Fibroblast of skin of right quadriceps (primary cell): Measurements from ENCODE around the gene SKAP2.

ENCODE experiments used
- DNase-seq: peaks from one replicate; pipeline ENCODE4 v3.0.0-alpha.2; 2013

Gene SKAP2

GRCh38 chr7:26864309-26865093, at the start of gene SKAP2:
Gene SKAP2, minus strand, starts transcription at chr7:26864590. Its CDS starts 161 bp downstream, at chr7:26864429.
- peak; percentile 98 for DNase-seq

- no peak for DNase-seq
These were observed 48.6 kb upstream of the SKAP2 start for GRCh38 chr7:26912933-26913536.

GRCh38 chr7:26912338-26912737, 47.9 kb upstream of the SKAP2 start:
- DNase-seq = no peak

GRCh38 chr7:26910221-26910620, 45.8 kb upstream of the SKAP2 start:
- DNase-seq = peak; percentile 17

- no peak for DNase-seq
These were observed 35.9 kb upstream of the SKAP2 start for GRCh38 chr7:26900251-26900650.

GRCh38 chr7:26899519-26899918, 35.1 kb upstream of the SKAP2 start:
- no peak for DNase-seq

- no peak for DNase-seq
These were observed 34.5 kb upstream of the SKAP2 start for GRCh38 chr7:26898891-26899290.

GRCh38 chr7:26897928-26898327, 33.5 kb upstream of the SKAP2 start:
- no peak for DNase-seq

GRCh38 chr7:26891400-26892350, 27.3 kb upstream of the SKAP2 start:
- peak; percentile 13 for DNase-seq

GRCh38 chr7:26880852-26881251, 16.5 kb upstream of the SKAP2 start:
- no peak for DNase-seq

- DNase-seq = no peak
These were observed 15.3 kb upstream of the SKAP2 start for GRCh38 chr7:26879671-26880070.

- no peak for DNase-seq
These were observed 4.6 kb upstream of the SKAP2 start for GRCh38 chr7:26868841-26869495.

GRCh38 chr7:26865094-26865388, 651 bp upstream of the SKAP2 start:
- no peak for DNase-seq

GRCh38 chr7:26863518-26864308, 677 bp downstream of the SKAP2 start:
- peak; percentile 14 for DNase-seq

GRCh38 chr7:26862834-26863233, 1.6 kb downstream of the SKAP2 start:
- no peak for DNase-seq

- DNase-seq = no peak
These were observed 3.3 kb downstream of the SKAP2 start for GRCh38 chr7:26861050-26861449.

- DNase-seq = no peak
These were observed 4.0 kb downstream of the SKAP2 start for GRCh38 chr7:26860361-26860760.

- DNase-seq = no peak
These were observed 4.7 kb downstream of the SKAP2 start for GRCh38 chr7:26859720-26860119.

GRCh38 chr7:26858735-26859134, 5.7 kb downstream of the SKAP2 start:
- DNase-seq = no peak

- DNase-seq = no peak
These were observed 6.1 kb downstream of the SKAP2 start for GRCh38 chr7:26858241-26858715.

GRCh38 chr7:26857506-26858240, 6.7 kb downstream of the SKAP2 start:
- peak; percentile 3 for DNase-seq

GRCh38 chr7:26857170-26857505, 7.3 kb downstream of the SKAP2 start:
- DNase-seq = no peak
